SU-DHL-6 (cell line): ENCODE data around the gene SMAD4.

ENCODE experiments used
- H2AFZ ChIP-seq: fragments of 200-600 bp; sonication (generic); 2 replicates; pipeline ENCODE4 v1.6.1; 2014; ENCODE audit warnings: low read depth, mild to moderate bottlenecking, moderate library complexity, mixed read lengths, antibody characterized with exemption, low read length; ENCODE audit not compliant: severe bottlenecking
- H3F3A ChIP-seq: fragments of 200-600 bp; shearing (Covaris generic); 2 replicates; pipeline ENCODE4 v1.6.0; 2016; ENCODE audit warnings: antibody characterized with exemption, mild to moderate bottlenecking; ENCODE audit not compliant: insufficient read depth
- H3K27ac ChIP-seq: fragments of 200-600 bp; sonication (generic); 2 replicates; pipeline ENCODE4 v1.5.1; 2016; ENCODE audit warnings: low read depth, mild to moderate bottlenecking, low read length, moderate library complexity, mixed read lengths
- H3K27me3 ChIP-seq: fragments of 200-600 bp; sonication (generic), shearing (Covaris generic); 2 replicates; pipeline ENCODE4 v1.6.0; 2014; ENCODE audit warnings: mild to moderate bottlenecking, low read length
- H3K36me3 ChIP-seq: fragments of 200-600 bp; sonication (generic); 2 replicates; pipeline ENCODE4 v1.6.1; 2014; ENCODE audit warnings: mild to moderate bottlenecking, low read length, mixed read lengths
- H3K4me2 ChIP-seq: fragments of 300-600, 200-600 bp; shearing (Covaris generic), sonication (generic); 2 replicates; pipeline ENCODE4 v1.6.0; 2014; ENCODE audit warnings: low read length, low read depth, mild to moderate bottlenecking; ENCODE audit not compliant: poor library complexity, severe bottlenecking
- H3K4me3 ChIP-seq: fragments of 200-600 bp; sonication (generic); 2 replicates; pipeline ENCODE4 v1.5.1; 2014; ENCODE audit warnings: antibody characterized with exemption, low read length, mild to moderate bottlenecking, mixed read lengths; ENCODE audit not compliant: insufficient read depth, poor library complexity, severe bottlenecking
- H3K79me2 ChIP-seq: fragments of 200-600 bp; sonication (generic); 2 replicates; pipeline ENCODE4 v1.6.1; 2014; ENCODE audit warnings: mild to moderate bottlenecking, low read length, moderate library complexity; ENCODE audit not compliant: insufficient read depth
- H3K9ac ChIP-seq: fragments of 200-600 bp; sonication (generic); 2 replicates; pipeline ENCODE4 v1.7.0; 2014; ENCODE audit warnings: mild to moderate bottlenecking, low read length
- H3K9me2 ChIP-seq: fragments of 200-600 bp; sonication (generic); replicated peaks from 2 replicates; pipeline ENCODE4 v1.6.1; 2014; ENCODE audit warnings: low read length; ENCODE audit not compliant: insufficient read depth
- H3K9me3 ChIP-seq: fragments of 200-600 bp; sonication (generic); 2 replicates; pipeline ENCODE4 v1.6.1; 2014; ENCODE audit warnings: low read length, mixed read lengths; ENCODE audit not compliant: insufficient read depth
- H4K20me1 ChIP-seq: fragments of 200-600 bp; sonication (generic); 2 replicates; pipeline ENCODE4 v1.6.1; 2014; ENCODE audit warnings: low read depth, mild to moderate bottlenecking, antibody characterized with exemption, low read length, moderate library complexity, mixed read lengths
- CTCF ChIP-seq: fragments of 200-600 bp; sonication (generic); IDR thresholded peaks from one replicate; pipeline ENCODE4 v1.5.1; 2017; ENCODE audit warnings: antibody characterized with exemption, mild to moderate bottlenecking, low read length, moderate library complexity; ENCODE audit not compliant: insufficient read depth, poor library complexity, severe bottlenecking
- EZH2phosphoT487 ChIP-seq: fragments of 200-600 bp; sonication (generic), shearing (Covaris generic); conservative IDR thresholded peaks from 2 replicates; pipeline ENCODE4 v1.6.1; 2018; ENCODE audit warnings: mild to moderate bottlenecking, antibody characterized with exemption, low read length, moderate library complexity, mixed read lengths

The SMAD4 gene

GRCh38 chr18:51132256-51132935 lies 102.4 kb downstream of the SMAD4 start:
- H3K9me3 ChIP-seq: no peaks in the 10 kb centered on the region
- no peaks in the 10 kb centered on the region for H4K20me1 ChIP-seq
- H3K79me2 ChIP-seq: no peaks in the 10 kb centered on the region
- no peak overlapping the region for H3K4me3 ChIP-seq
- H3K36me3 ChIP-seq: no peaks in the 10 kb centered on the region
- no peak overlapping the region for H3K27ac ChIP-seq
- H3K9me2 ChIP-seq: no peaks in the 10 kb centered on the region
- H3K4me2 ChIP-seq: no peak overlapping the region
- H3F3A ChIP-seq: 0 out of 2 replicates have a peak, but pooled peaks cover 3% of the 10 kb centered on the region
- TF ChIP-seq EZH2phosphoT487 (no peak), CTCF (no peak)
- no peak overlapping the region for H3K9ac ChIP-seq
- no peaks in the 10 kb centered on the region for H3K27me3 ChIP-seq
- no peak overlapping the region for H2AFZ ChIP-seq

- Histone ChIP-seq H3K4me2 (no peak overlapping the region), H3K79me2 (no peaks in the 10 kb centered on the region)
Observed at GRCh38 chr18:51133580-51134160, 103.7 kb downstream of the SMAD4 start.

More at GRCh38 chr18:51133580-51134160, 103.7 kb downstream of the SMAD4 start:
- H3F3A ChIP-seq: 0 out of 2 replicates have a peak, but pooled peaks cover 3% of the 10 kb centered on the region
- H3K27ac ChIP-seq: no peak overlapping the region
- H3K9ac ChIP-seq: no peak overlapping the region
- no peaks in the 10 kb centered on the region for H3K36me3 ChIP-seq
- no peaks in the 10 kb centered on the region for H3K9me2 ChIP-seq
- H3K9me3 ChIP-seq: no peaks in the 10 kb centered on the region
- TF ChIP-seq EZH2phosphoT487 (no peak), CTCF (no peak)
- H4K20me1 ChIP-seq: no peaks in the 10 kb centered on the region
- no peak overlapping the region for H2AFZ ChIP-seq
- no peak overlapping the region for H3K4me3 ChIP-seq
- H3K27me3 ChIP-seq: no peaks in the 10 kb centered on the region
